ENCODE results near the gene NHS. TPM values are rescaled to one million over a fixed set of nuclear protein-coding genes. Genes with fewer than 3 reads are reported as not detected.
A peak's percentile ranks its signal among the peaks of the same experiment; 100 is the strongest.

NHS gene
- total RNA-seq, 1 donor from 2014 or later, result 117 TPM

DNA sequence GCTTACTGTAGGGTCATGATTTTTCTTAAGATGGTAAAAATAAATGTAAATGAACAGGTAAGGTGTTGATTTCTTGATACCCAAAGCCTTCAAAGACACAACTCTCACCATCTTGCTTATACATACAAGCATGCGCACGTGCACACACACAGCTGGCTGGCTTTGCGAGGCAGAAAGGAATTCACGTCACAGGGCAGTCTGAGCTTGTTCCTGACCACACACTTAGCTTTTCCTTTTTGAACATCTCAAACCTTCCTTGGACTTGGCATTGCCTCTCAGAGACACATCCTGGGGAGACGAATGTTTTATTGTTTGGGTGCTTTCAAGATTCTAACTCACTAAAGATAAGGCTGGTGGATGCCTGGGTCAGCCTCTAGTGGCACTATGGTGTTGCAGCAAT lies 175.0 kb downstream of the NHS start:
- TF ChIP-seq, protein P1, sequence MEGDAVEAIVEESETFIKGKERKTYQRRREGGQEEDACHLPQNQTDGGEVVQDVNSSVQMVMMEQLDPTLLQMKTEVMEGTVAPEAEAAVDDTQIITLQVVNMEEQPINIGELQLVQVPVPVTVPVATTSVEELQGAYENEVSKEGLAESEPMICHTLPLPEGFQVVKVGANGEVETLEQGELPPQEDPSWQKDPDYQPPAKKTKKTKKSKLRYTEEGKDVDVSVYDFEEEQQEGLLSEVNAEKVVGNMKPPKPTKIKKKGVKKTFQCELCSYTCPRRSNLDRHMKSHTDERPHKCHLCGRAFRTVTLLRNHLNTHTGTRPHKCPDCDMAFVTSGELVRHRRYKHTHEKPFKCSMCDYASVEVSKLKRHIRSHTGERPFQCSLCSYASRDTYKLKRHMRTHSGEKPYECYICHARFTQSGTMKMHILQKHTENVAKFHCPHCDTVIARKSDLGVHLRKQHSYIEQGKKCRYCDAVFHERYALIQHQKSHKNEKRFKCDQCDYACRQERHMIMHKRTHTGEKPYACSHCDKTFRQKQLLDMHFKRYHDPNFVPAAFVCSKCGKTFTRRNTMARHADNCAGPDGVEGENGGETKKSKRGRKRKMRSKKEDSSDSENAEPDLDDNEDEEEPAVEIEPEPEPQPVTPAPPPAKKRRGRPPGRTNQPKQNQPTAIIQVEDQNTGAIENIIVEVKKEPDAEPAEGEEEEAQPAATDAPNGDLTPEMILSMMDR (IDR thresholded peaks at IDR 0.05; ENCODE audit: unreplicated experiment), result peak; percentile 8
- H3K4me3 Mint-ChIP-seq (ENCODE audit: low read depth), result no peak overlapping the region

DNA sequence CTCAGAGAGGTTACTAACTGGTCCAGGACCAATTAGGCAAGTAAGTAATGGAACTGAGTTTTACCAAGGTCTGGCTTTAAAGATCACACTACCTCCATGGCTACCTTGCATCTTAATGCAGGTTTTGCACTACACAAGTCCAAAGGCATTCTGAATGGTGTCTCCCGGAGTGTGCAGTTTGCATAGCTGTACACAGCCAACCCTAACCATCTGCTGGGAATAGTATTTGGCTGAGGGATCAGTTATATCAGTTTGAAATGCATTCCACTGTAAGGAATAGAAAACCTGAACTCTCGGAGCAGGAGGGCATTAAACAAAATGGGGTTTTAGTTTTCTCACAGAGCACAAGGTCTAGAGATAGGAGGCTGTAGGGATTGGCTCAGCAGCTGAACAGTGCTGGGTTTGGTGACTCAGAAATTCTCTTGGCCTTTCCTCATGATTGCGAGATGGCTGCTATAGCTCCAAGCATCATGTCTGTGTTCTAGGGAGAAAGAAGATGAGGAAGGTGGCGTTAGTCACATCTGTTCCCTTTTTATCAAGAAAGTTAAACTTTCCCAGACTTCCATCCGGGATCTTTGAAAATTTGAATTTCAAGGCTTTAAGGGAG lies 177.1 kb downstream of the NHS start:
- no peak overlapping the region for H3K4me3 Mint-ChIP-seq (ENCODE audit: low read depth)
- DNase-seq (ENCODE audit: low spot score, unreplicated experiment), result no peak
- H3K9me3 Mint-ChIP-seq (ENCODE audit: low read depth), result no peaks in the 10 kb centered on the region
- peaks cover 24% of the 10 kb centered on the region for H3K4me1 Mint-ChIP-seq (ENCODE audit: low read depth)
- H3K27me3 Mint-ChIP-seq, result no peaks in the 10 kb centered on the region
- no peak overlapping the region for H3K27ac Mint-ChIP-seq
- H3K36me3 Mint-ChIP-seq (ENCODE audit: insufficient read depth), result no peaks in the 10 kb centered on the region
- TF ChIP-seq, protein P1 (IDR thresholded peaks at IDR 0.05; ENCODE audit: unreplicated experiment), result no peak

More for the DNA sequence above, 175.0 kb downstream of the NHS start:
- no peaks in the 10 kb centered on the region for H3K9me3 Mint-ChIP-seq (ENCODE audit: low read depth)
- H3K27me3 Mint-ChIP-seq, result no peaks in the 10 kb centered on the region
- no peaks in the 10 kb centered on the region for H3K36me3 Mint-ChIP-seq (ENCODE audit: insufficient read depth)
- H3K4me1 Mint-ChIP-seq (ENCODE audit: low read depth), result peaks cover 30% of the 10 kb centered on the region
- no peak for DNase-seq (ENCODE audit: low spot score, unreplicated experiment)
- H3K27ac Mint-ChIP-seq, result no peak overlapping the region

DNA sequence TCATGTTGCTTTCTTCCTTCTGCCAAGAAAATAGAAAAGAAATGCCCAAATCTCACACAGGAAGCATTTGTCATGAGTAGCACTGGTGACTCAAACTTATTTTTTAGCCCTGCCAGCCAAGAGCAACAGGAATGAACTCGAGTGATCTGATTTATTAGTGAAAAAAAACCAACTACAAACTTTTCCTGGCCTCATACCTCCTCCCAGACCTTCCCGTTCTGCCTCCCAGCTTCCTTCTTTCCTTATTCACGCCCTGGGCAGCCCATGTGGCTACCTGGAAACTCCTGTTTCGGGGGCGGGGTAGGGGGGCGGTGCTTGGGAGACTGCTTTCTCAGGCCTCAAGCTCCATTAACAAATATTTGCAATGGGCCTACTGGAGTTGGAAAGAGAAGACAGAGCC lies 178.5 kb downstream of the NHS start:
- H3K4me3 Mint-ChIP-seq (ENCODE audit: low read depth), result no peak overlapping the region
- no peaks in the 10 kb centered on the region for H3K27me3 Mint-ChIP-seq
- peaks cover 15% of the 10 kb centered on the region for H3K4me1 Mint-ChIP-seq (ENCODE audit: low read depth)
- peak overlapping the region; percentile 12 for H3K27ac Mint-ChIP-seq
- H3K36me3 Mint-ChIP-seq (ENCODE audit: insufficient read depth), result no peaks in the 10 kb centered on the region
- TF ChIP-seq, protein P1 (IDR thresholded peaks at IDR 0.05; ENCODE audit: unreplicated experiment), result no peak
- DNase-seq (ENCODE audit: low spot score, unreplicated experiment), result no peak
- no peaks in the 10 kb centered on the region for H3K9me3 Mint-ChIP-seq (ENCODE audit: low read depth)

DNA sequence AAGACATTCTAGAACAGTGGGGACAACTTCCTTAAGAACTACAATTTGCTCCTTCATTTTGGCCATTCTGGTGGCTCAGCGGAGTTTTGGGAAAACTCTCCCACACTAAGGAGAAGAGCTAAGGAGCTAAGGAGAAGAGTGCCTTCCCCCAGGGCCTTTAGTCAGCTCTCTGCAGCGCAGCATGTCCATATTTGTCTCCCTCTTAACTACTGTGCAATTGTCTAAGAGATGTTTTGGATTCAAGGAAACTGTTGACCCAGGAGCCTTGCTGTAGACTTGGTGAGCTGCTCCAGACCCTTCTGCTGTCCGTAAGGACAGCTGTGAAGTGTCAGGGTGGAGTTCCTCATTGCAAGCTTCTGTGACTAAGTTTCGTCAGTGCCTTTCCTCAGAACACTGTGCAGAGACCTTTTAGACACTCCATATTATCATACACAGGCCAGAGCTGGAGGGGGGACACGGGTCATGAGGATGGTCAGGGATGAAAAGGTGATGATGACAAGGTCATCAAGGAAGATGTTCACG lies 179.0 kb downstream of the NHS start:
- H3K27me3 Mint-ChIP-seq, result no peaks in the 10 kb centered on the region
- DNase-seq (ENCODE audit: low spot score, unreplicated experiment), result no peak
- peaks cover 15% of the 10 kb centered on the region for H3K4me1 Mint-ChIP-seq (ENCODE audit: low read depth)
- no peaks in the 10 kb centered on the region for H3K9me3 Mint-ChIP-seq (ENCODE audit: low read depth)
- TF ChIP-seq, protein P1 (IDR thresholded peaks at IDR 0.05; ENCODE audit: unreplicated experiment), result no peak
- H3K4me3 Mint-ChIP-seq (ENCODE audit: low read depth), result no peak overlapping the region
- H3K27ac Mint-ChIP-seq, result no peak overlapping the region
- H3K36me3 Mint-ChIP-seq (ENCODE audit: insufficient read depth), result no peaks in the 10 kb centered on the region

DNA sequence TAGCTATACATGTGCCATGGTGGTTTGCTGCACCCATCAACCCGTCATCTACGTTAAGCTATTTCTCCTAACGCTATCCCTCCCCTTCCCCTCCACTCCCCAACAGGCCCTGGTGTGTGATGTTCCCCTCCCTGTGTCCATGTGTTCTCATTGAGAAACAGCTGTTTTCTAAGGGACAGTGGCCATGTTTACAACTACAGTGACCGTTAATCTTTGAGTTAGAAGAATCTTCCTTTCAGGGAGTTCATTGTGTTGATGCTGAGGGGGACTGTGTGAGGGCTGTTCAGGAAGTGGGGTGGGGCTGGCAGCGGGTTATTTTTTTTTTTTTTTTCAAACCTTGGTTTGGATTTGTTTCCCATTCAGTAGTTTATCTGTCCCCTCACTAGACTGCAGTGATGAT lies 179.9 kb downstream of the NHS start:
- Mint-ChIP-seq H3K4me1 (ENCODE audit: low read depth) (peaks cover 20% of the 10 kb centered on the region), H3K9me3 (ENCODE audit: low read depth) (no peaks in the 10 kb centered on the region), H3K27ac (peak overlapping the region; percentile 64), H3K36me3 (ENCODE audit: insufficient read depth) (no peaks in the 10 kb centered on the region), H3K27me3 (no peaks in the 10 kb centered on the region), H3K4me3 (ENCODE audit: low read depth) (no peak overlapping the region)
- TF ChIP-seq, protein P1 (IDR thresholded peaks at IDR 0.05; ENCODE audit: unreplicated experiment), result no peak
- DNase-seq (ENCODE audit: low spot score, unreplicated experiment), result no peak
